Caco-2 (cell line): ENCODE measurements around the gene BDP1. TPM values are rescaled to one million over a fixed set of nuclear protein-coding genes. Genes with fewer than 3 reads are reported as not detected.

Experiments used
- BruUV-seq: library from RNA; stranded (reverse); fragments of 400-500 nt; replicated peaks from 2 replicates; lab custom pipeline; 2021; lab: Mats Ljungman, UMichigan
- CTCF ChIA-PET: fragments of 300-600 bp; sonication (Branson Sonifier 250); formaldehyde crosslinking; loops from one replicate; lab custom pipeline; 2022; ENCODE audit warnings: antibody characterized with exemption; lab: Charles Lee
- POLR2A ChIA-PET: fragments of 300-600 bp; sonication (Branson Sonifier 250); formaldehyde crosslinking; loops from one replicate; lab custom pipeline; 2022; ENCODE audit warnings: antibody characterized with exemption; lab: Charles Lee
- DNase-seq, 2 experiments: peaks; one replicate each; pipeline versions ENCODE4 v3.0.0 to v3.0.0-alpha.2; 2020 to 2022
- H3K27me3 ChIP-seq: replicated peaks from 2 replicates; pipeline ENCODE4 v1.6.0; 2011; ENCODE audit warnings: low read length; ENCODE audit not compliant: control insufficient read depth, insufficient read depth
- H3K36me3 ChIP-seq: 2 replicates; pipeline ENCODE4 v1.5.1; 2011; ENCODE audit warnings: low read length; ENCODE audit not compliant: control insufficient read depth, insufficient read depth
- H3K4me1 ChIP-seq: fragments of 250-450 bp; sonication (Bioruptor Pico); 2 replicates; pipeline ENCODE4 v1.5.1; 2020; ENCODE audit warnings: mild to moderate bottlenecking
- H3K4me3 ChIP-seq: 2 replicates; pipeline ENCODE4 v1.5.1; 2011; ENCODE audit warnings: low read depth, mild to moderate bottlenecking, control low read depth, low read length
- H3K9me3 ChIP-seq: fragments of 250-450 bp; sonication (Bioruptor Pico); 2 replicates; pipeline ENCODE4 v1.5.1; 2020; ENCODE audit warnings: mild to moderate bottlenecking, moderate library complexity
- H3K27ac Mint-ChIP-seq: one replicate; pipeline ENCODE4 v1.8.0; 2022; ENCODE audit warnings: mixed read lengths; ENCODE audit not compliant: unreplicated experiment
- H3K27me3 Mint-ChIP-seq: one replicate; pipeline ENCODE4 v1.8.0; 2022; ENCODE audit warnings: mixed read lengths; ENCODE audit not compliant: insufficient read depth, unreplicated experiment
- H3K36me3 Mint-ChIP-seq: one replicate; pipeline ENCODE4 v1.8.0; 2022; ENCODE audit warnings: mild to moderate bottlenecking, mixed read lengths; ENCODE audit not compliant: insufficient read depth, unreplicated experiment
- H3K4me1 Mint-ChIP-seq: one replicate; pipeline ENCODE4 v1.8.0; 2022; ENCODE audit warnings: low read depth, mixed read lengths; ENCODE audit not compliant: unreplicated experiment
- H3K4me3 Mint-ChIP-seq: one replicate; pipeline ENCODE4 v1.8.0; 2022; ENCODE audit warnings: mild to moderate bottlenecking, moderate library complexity, mixed read lengths; ENCODE audit not compliant: unreplicated experiment
- H3K9me3 Mint-ChIP-seq: one replicate; pipeline ENCODE4 v1.8.0; 2022; ENCODE audit warnings: mixed read lengths; ENCODE audit not compliant: unreplicated experiment
- CTCF ChIP-seq, 2 experiments: fragments of 200-600 bp in 1 of 2; IDR thresholded peaks; 1 replicate in 1 of 2; 2 replicates in 1 of 2; pipeline versions ENCODE4 v1.5.1 to v1.8.0; 2011 to 2022; ENCODE audit warnings: antibody characterized with exemption in 1 of 2, control low read depth in 1 of 2, inconsistent platforms in 1 of 2, low read depth in 1 of 2, low read length in 1 of 2, mild to moderate bottlenecking in 1 of 2, moderate library complexity in 1 of 2; ENCODE audit not compliant: insufficient read depth in 1 of 2, severe bottlenecking in 1 of 2, unreplicated experiment in 1 of 2
- intact Hi-C: fragments of 100-400 bp; cut with micrococcal nuclease; formaldehyde crosslinking; loops from one replicate; pipeline ENCODE4 v1.10.0; 2022; ENCODE audit not compliant: unreplicated experiment
- total RNA-seq: library from RNA; stranded (reverse); gene quantifications from 2 replicates; pipeline ENCODE4 v1.2.3, GENCODE V29; 2022

Gene BDP1
- total RNA-seq, 1 experiment from 2014 or later, result 27.5 TPM

- Histone ChIP-seq H3K9me3 (no peaks in the 10 kb centered on the region), H3K4me1 (peaks cover 8% of the 10 kb centered on the region), H3K27me3 (no peaks in the 10 kb centered on the region), H3K36me3 (no peaks in the 10 kb centered on the region), H3K4me3 (peak overlapping the region; percentile 87)
- TF ChIP-seq CTCF (IDR thresholded peaks at IDR 0.05; ENCODE audit: insufficient read depth in 1 of 2, low read depth in 1 of 2, low read length in 1 of 2, severe bottlenecking in 1 of 2, unreplicated experiment in 1 of 2), result no peak
- no peak for DNase-seq
- ChIA-PET CTCF (no interaction called here), POLR2A (no interaction called here)
- intact Hi-C loops, result loop anchor here (5.0 kb wide), 1 partner anchor 169 kb away; no protein-coding TSS in a partner anchor
- Mint-ChIP-seq H3K36me3 (peaks cover 24% of the 10 kb centered on the region), H3K4me3 (peak overlapping the region; percentile 97), H3K27me3 (no peaks in the 10 kb centered on the region), H3K4me1 (peaks cover 21% of the 10 kb centered on the region), H3K27ac (peak overlapping the region; percentile 4), H3K9me3 (no peaks in the 10 kb centered on the region)
- BruUV-seq, result no TSS peak
Observed at GRCh38 chr5:71588533-71588885, 133.1 kb downstream of the BDP1 start.

- BruUV-seq, result no TSS peak
- intact Hi-C loops, result loop anchor here (5.0 kb wide), 1 partner anchor 167 kb away; no protein-coding TSS in a partner anchor
- CTCF ChIA-PET, result interaction anchor here (0.8 kb wide), 1 partner anchor 11 kb away, joined by 3 read pairs; no protein-coding TSS in a partner anchor
- H3K27me3 ChIP-seq, result no peaks in the 10 kb centered on the region
- Mint-ChIP-seq H3K4me1 (peaks cover 21% of the 10 kb centered on the region), H3K36me3 (peaks cover 32% of the 10 kb centered on the region), H3K27me3 (no peaks in the 10 kb centered on the region), H3K27ac (no peak overlapping the region), H3K4me3 (no peak overlapping the region), H3K9me3 (no peaks in the 10 kb centered on the region)
- TF ChIP-seq CTCF (IDR thresholded peaks at IDR 0.05; ENCODE audit: insufficient read depth in 1 of 2, low read depth in 1 of 2, low read length in 1 of 2, severe bottlenecking in 1 of 2, unreplicated experiment in 1 of 2), result no peak
- no peaks in the 10 kb centered on the region for H3K9me3 ChIP-seq
- POLR2A ChIA-PET, result no interaction called here
- DNase-seq, result no peak
- H3K4me3 ChIP-seq, result no peak overlapping the region
- peaks cover 8% of the 10 kb centered on the region for H3K4me1 ChIP-seq
- H3K36me3 ChIP-seq, result no peaks in the 10 kb centered on the region
Observed at GRCh38 chr5:71589903-71590302, 134.5 kb downstream of the BDP1 start.

DNA sequence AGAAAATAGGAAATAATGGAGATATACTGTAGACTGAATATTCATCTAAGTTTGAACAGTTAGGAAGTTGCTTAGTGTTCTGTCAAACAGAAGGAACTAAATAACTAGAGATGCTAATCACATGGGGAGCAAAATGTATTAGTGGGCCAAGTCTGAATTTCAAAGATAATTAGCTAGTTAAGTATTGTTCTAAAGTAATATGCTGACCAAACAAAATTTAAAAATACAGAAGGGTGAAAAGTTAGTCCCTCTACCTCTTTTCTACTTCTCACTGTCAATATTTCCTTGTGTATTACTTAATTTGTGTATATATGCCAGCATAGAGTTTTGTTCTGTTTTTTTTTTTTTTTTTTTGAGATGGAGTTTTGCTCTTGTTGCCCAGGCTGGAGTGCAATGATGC lies 135.6 kb downstream of the BDP1 start:
- ChIA-PET CTCF (no interaction called here), POLR2A (no interaction called here)
- Histone ChIP-seq H3K4me3 (no peak overlapping the region), H3K27me3 (no peaks in the 10 kb centered on the region), H3K36me3 (no peaks in the 10 kb centered on the region), H3K9me3 (no peaks in the 10 kb centered on the region), H3K4me1 (peaks cover 8% of the 10 kb centered on the region)
- Mint-ChIP-seq H3K36me3 (peaks cover 40% of the 10 kb centered on the region), H3K9me3 (no peaks in the 10 kb centered on the region), H3K4me3 (no peak overlapping the region), H3K27me3 (no peaks in the 10 kb centered on the region), H3K27ac (no peak overlapping the region), H3K4me1 (peaks cover 14% of the 10 kb centered on the region)
- no peak for DNase-seq
- TF ChIP-seq CTCF (IDR thresholded peaks at IDR 0.05; ENCODE audit: insufficient read depth in 1 of 2, low read depth in 1 of 2, low read length in 1 of 2, severe bottlenecking in 1 of 2, unreplicated experiment in 1 of 2), result no peak
- no TSS peak for BruUV-seq
- intact Hi-C loops, result no loop called here
